Activated T-helper 1 cell treated with Interleukin-2 at 50 U/mL for 16 hours (primary cell): ENCODE measurements around the gene CXCL12.

Source experiments
- DNase-seq: peaks from one replicate; pipeline ENCODE4 v3.0.0-alpha.2; 2020; ENCODE audit warnings: low read depth

CXCL12 gene

DNA sequence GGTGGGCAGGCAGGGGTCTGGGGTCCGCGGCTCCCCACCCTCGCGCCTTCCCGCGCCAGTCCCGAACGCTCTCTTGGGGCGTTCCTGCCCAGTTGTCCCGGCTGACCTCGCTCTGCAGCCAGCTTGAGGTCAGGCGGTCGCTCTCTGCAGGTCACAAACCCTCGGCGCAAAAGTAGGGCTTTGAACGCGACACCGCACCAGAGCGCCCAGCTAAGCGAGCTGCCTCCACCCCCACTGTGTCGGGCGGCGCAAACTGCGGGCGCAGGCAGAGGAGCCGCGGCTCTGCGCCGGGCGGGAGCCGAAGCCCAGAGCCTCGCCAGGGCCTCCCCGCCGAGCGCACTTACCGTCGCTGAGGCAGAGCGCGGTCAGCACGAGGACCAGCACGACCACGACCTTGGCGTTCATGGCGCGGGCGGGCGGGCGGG, 284 bp downstream of the CXCL12 start:
- DNase-seq: no peak

DNA sequence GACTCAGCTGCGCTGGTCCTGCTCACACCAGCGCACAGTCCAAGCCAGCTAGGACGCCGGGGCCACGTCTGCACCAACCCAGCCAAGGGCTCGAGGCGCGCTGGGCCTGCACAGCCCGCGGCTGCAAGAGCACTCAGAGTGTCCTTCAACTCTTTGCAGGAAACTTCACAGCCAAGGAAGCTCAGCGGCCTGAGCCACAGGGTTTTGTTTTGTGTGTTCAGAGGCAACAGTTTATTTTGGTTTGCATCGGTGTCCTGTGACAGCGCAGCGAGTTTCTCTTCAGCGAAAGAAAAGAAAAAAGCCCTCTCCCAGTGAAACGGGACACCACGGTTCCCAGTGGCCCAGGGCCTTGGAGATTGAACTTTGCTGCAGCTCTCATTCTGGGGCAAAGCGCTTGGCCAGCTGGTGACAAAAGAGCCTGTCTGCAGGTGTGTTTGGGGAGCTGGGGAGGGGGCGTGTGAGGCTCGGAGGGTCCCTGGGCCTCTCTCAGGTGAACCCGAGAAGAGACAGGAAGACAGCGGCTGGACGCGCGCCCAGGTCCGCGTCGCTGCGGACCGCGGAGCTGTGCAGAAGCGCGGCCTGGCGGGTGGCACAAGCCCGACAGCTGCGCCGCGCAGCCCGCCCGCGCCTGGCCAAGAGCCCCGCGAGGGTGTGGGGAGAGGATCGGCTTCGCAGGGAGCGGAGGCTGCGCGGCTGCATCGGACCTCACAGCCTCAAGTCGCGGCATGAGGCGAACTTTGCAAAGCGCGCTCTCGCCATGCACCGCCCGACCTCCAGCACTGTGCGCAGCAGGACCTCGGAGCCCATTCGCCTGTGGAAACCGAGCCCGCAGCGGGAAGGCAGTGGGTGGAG, 922 bp downstream of the CXCL12 start:
- no peak for DNase-seq

DNA sequence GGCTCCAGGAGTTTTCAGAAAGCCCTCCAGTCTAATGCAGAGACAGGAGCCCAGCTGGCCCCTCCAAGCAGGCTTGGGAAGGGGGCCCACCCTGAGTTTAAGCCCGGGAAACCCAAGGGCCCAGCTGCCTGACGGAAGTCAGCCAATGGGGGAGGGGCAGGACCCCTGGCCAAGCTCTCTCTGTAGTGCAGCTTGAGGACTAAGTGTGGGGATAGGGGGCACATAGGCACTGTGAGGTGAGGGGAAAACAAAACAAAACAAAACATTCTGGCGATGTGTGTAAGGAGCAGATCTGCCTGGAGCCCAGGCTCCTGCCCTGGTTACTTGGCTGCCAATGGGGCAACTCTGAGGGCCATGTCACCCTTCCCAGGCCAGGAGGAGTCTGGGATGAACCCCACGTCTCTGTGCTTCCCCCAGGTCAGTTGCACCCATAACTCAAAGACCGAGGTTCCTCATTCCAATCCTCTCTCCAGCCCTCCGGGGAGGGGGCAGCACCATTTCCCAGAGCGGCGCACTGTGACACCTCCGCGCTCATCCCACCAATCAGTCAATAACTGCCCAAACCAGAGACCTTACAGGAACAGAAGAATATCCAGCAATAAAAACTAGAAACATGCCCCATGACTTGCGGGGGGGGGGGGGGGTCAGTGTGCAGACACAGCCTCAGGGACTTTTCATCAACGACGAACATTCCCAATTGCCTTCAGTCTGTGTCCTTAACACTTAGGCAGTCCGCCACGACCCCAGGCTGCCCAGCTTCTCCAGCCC, 1.7 kb downstream of the CXCL12 start:
- no peak for DNase-seq

DNA sequence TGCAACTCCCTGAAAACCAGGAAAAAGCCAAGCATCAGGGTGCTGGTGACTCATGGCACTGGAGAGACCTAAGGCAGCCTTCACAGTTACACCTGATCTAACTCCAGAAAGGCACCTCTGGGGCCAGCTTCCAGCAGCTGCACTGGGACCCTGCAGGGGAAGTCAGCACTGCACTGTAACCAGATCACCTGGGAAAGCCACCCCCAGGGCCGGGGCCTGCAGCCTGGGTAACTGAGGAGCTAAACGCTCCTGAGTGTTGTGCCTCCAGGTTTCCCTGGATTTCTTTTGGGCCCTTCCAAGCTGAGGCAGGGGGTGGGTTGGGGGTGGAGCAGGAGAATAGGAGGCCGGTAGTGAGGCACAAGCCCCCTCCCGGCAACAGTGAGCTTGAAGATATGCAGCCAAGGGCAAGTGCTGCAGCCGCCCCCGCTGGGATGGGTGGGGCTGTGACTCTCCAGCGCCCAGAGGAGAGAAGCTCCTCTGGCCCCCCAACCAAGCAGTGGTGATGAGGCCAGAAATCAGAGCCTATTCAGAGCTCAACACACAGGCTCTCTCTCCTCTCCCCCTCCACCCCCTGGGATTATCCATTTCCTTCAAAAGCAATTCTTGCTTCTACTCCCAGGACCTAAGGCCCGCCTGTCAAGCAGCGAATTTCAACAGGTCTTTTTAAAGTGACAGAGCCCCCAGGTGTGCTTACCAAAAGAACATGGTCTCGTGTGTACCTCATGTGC, 2.6 kb downstream of the CXCL12 start:
- DNase-seq: no peak

DNA sequence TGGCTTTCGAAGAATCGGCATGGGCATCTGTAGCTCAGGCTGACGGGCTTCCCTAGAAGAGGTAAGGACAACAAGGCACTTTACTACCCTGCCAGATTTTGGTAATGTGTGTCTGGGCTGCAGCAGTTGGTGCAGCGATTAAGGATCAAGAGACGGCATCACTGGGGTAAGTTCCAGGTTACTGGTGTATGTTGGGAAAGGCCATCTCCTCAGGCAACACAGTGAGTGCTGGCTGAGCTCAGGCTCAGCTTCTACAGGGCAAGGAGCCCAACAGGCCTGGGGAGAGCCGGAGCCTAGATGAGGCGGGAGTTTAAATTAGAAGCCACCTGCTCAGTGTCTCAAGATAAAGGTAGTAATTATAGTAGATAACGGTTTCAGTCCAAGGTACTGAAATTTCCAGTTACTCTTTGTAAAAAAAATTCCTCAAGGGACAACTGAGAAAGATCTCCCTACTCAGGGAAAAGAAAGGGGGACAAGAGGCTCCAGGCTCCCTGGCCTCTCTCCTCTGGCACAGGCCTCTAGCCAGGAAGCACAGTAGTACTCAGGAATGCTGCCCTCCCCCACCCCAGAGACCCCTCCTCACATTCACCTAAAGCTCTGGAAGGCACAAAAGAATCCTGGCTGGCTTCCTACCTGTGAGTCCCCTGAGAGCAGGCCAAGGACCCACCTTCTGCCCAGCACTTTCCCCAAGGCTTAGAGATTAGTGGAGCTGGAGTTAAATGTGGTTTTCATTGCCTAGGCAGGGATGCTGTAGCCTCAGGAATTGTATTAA, 3.9 kb downstream of the CXCL12 start:
- no peak for DNase-seq

DNA sequence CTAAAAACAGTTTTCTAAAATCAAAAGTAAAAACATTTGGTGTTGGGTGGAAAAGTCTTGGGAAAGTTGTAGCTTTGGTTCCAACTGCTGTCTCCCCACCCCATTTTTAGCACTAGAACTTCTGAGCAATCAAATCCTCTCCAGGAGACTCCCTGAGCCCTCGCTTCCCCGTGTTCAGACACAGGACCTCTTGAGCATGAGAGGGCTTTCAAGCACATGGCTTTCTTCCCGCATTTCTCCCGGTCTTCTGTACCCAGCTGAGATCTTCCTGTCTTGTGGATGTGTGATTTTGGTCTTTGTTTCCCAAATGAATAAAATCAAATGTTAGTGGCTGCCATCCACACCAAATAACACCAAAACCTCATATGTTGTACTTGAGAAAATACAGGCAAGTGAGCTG, 5.0 kb downstream of the CXCL12 start:
- no peak for DNase-seq

DNA sequence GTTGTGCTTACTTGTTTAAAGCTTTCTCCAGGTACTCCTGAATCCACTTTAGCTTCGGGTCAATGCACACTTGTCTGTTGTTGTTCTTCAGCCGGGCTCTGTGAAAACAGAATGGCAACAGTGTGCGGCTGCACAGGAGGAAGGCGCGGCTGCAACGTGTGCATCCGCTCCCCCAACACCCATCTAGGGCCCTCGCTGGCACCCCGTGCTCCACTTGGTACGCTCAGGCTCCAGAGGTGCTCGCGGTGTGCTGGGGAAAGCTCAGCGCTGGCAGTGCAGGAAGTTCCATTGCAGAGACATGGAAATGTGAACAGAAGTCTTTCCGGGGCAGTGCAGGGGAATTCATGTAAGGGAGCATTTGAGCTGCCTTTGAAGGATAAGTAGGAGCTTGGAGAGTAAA, 6.3 kb downstream of the CXCL12 start:
- no peak for DNase-seq

DNA sequence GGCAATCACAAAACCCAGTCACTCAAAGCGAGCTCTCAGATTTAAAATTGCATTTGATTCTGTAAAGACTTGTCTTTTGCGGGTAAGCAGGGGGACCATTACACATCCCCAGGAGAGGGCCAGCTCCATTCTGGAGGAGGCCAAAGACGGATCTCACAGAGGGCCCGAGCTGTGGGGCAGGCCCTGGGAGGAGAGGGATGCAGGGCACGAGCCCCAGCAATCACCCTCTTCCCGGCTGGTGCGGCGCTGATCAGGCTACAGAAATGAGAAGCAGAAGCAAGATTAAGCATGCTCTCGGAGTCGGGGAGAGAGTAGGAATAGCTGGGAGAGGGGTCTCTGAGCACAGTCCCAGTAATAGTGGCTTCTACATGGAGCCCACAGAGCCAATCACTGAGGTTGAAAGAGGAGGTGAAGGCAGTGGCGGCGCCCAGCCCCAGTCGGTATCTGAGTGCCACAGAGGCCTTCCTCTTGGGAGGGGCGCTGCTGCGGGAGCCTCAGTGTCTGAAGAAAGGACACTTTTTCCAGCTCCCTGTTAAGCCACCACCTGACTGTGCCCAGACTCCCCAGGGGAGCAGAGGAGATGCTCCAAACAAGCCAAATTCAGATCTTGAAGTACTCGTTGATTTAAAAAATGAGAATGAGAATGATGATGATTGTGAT, 7.1 kb downstream of the CXCL12 start:
- DNase-seq: no peak

DNA sequence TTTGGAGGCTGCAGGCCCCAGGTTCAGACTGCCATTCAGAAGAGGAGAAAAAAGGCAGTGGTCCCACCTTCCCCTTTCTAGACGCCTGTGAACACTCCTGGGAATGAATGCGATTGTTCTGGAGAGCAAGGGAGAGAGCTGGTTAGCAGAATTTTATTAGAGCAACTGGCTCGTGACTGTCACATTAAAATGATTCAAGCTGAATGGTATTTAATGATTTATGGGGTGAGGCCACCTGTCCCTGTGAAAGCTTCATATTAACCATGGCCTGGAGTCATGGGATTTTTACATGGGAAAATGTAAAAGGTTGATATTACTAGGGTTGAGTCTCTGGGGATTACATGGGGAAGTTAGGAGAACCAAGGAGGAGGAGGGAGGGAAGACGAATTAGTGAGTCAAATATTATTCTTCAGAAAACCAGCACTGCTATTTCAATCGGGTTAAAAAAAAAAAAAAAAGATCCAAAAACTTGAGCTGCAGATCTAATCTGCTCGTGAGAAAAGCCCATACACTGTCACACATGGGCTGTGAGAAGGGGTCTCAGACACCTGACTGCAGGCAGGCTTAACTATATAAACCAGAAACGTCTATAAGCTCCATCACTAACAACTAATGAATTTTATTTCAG, 8.3 kb downstream of the CXCL12 start:
- no peak for DNase-seq

DNA sequence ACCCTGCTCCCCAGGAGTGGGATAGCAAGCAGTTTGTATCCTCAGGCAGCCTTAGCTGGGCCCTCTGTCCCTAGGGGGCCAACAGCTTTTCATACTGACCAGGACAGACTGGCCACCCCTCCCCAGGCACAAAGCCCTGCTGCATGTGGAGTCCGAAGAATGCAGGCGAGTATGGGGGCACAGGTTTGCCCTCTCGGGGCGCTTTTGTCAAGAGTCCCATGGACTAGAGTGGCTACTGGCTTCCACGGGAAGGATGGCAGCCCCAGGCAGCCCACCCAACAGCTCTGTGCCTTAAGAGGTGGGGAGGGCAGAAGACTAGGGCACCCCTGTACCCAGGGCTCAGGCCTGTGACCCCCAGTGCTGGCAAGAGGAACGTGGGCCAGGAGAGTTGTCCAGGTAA, 10.7 kb downstream of the CXCL12 start:
- DNase-seq: no peak

DNA sequence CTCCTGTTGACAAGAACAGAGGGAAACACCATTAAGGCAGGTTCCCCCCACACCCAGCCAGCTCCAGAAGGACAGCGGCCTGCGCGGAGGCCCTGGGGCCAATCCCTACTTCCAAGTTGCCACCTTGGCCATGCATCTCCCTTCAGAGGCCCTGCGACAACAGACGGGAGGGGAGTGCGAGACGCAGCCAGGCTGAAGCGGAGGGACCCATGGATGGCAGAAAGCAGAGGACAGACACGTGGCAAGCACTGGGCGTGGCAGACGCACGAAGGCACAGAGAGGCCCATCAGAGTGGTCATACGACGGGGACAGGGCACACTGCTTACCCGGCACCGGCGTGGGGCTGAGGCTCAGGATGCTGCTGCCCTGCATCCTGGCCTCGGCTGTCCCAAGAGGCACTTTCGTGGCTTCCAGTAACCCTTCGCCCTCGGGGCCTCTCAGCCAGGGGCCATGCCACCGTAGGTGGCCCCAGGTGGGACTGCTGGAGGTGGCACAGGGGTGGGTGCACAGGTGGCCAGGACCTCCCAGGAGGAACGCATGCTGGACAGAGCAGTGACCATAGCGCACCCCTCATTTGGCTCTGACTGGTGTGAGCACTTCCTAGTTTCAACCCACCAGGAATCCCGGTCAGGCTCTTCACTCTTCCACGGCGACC, 11.4 kb downstream of the CXCL12 start:
- DNase-seq: no peak

DNA sequence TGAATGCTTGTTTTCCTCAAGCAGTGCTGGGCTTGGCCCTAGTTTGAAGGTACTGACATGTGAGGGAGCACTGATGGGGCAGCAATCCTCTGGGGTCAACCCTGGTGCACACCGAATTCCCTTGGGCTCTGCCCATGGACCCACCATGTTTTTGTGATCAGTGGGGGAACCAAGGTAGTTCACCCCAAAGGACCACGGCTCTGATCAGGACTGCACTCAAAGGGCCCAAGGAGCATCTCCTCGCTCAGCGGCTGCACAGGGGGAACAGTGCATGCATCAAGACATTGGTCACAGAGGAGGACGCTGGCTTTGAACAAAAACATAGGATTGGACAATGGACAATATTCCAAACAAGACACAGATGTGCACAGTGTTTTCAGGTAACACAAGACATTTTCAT, 12.7 kb downstream of the CXCL12 start:
- DNase-seq: no peak

DNA sequence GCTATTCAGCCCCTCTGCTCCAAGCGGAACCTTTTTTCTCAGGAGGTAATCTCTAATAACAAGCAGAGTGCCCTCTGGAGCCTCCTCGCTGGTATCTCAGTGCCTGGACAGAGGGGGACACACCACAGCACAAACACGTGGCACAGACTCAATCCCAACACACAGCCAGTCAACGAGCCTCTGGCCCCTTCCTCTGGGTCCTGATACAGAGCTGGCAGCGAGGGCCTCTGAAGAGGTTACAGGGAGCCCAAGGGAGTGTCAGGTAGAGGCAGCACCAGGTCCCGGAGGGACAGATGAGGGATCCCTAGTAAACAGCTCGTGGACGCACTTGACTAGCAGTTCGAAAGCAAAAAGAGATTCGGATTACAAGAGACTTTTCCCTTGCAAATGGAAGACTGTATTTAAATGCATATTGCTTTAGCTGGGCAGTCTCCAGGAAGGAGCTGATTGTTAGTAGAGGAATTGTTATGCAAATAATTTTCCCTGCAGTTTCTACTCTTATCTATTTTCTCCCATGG, 14.1 kb downstream of the CXCL12 start:
- DNase-seq: no peak

DNA sequence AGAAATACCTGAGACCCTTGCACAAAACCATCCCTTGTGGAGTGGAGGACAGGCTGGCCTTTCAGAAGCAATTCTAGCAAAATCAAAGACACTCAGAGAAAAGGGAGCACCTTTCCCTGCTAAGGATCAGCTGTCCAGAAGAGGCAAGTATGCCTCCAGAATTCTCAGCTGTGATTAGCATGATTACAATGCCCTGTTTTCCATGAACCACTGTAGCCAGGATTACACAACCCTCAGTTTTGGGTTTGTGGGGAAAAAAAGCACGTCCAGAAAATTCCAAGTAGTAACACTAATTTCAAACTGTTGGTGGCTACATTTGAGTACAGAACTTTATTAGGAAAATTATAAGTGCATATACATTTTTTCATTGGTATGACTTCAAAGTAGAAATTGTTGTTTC, 15.0 kb downstream of the CXCL12 start:
- DNase-seq: no peak

DNA sequence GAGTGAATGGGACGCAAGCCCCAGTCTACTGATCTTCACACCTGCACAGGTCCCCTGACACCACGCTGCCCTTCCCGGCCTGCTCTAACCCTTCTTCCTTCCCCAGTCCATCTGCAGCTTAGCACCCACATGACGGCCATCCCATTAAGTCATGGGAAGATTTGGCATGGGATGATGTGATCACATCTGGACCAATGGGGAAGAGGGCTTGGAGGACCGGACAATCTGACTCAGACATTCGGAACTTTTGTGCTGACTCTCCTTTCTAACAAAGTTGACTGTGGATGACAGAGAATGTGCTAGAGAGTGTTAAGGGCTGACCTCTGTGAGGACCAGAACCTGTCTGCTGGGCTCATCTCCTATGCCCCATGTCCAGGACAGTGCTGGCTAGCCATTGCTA, 15.6 kb downstream of the CXCL12 start:
- no peak for DNase-seq

DNA sequence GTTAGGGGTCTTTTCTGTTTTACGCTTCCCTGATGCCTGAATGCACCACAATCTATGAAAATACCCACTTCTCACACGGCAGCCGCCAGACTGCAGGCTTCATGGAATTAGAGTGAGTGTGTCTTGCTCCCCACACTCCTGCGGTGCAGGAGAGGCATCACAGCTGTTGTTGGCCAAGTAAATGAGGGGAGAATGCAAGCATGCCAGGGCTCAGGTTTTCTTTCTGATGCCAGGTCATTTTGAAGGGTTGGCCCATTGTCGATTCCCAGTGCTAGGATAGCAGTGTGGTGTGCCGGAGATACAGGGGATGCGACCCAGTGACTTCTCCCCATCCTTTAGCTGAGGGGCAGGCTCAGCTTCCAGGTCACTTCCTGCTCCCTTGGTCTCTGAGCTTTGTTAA, 16.3 kb downstream of the CXCL12 start:
- no peak for DNase-seq

DNA sequence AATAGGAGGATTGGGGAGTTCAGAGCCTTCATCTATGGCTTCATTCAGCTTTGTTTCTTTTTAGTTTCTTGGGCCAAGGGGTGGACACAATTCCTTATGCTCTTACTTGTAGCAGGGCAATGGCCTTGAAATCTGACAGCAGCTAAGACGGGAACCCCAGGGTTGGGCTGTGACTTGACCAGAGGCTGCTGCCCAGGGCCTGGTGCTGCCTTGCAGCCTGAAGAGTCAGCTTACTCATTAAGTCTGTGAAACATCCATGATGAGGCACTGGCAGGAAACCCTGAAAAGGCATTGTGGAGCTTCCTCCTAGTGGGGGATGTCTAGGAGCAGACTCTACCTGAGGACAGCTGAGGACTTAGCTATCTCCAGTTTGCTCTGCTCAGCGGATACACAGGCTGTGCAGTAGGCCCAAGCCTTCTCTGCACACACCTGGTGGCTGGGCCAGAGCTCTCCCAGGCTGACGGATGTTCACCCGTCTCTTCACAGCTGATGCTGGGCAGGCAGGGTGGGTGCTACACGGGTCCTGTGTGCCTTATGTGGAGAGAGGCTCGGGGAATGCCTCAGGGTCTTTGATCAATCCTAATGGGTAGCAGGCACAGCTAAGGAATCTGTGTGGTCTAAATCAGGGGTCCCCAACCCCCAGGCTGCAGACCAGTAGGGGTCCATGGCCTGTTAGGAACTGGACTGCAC, 17.8 kb downstream of the CXCL12 start:
- DNase-seq: no peak

DNA sequence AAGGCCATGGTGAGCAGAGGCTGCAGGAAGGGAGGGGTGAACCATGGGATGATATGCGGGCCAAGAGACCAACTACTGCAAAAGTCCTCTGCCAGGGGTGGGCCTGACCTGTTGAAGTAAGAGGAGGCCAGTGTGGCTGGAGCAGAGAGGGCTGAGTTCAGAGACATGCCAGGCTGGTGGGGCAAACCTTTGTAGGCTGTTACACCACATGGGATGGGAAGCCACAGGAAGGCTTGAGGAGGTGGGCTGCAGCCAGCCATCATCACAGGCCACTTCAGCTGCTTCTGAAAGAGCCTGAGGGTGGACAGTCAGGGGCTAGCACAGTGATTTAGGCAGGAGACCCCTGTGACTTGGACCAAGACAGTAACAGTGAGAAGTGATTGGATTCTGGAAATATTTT, 20.3 kb downstream of the CXCL12 start:
- no peak for DNase-seq

DNA sequence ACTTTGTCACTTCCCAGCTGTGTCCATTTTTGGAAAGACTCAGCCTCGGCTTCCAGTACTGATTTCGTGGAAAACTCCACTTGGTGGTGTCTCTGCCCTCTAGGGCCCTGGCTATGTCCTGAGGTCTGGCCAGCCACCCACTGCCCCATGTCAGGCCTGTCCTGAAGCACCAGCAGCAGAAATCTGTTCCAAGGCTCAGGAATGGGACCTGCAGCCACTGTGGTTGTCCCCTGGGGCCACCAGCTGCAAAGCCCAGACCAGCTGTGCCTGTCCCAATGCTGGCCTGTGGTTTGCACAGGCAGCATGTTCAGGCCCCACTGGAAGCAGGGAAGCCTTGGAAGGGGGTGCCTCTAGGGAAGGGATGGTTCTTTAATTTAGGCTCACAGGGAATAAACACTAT, 21.2 kb downstream of the CXCL12 start:
- DNase-seq: no peak
